ENCODE results near the gene BRIX1.

BRIX1 gene

GRCh38 chr5:34929134-34929719, 13.7 kb downstream of the BRIX1 start, which contains the start of gene DNAJC21:
DNAJC21 (plus strand) TSS chr5:34929559; CDS start chr5:34929820, 261 bp downstream.
- peak within 1 kb of the TSS; percentile 84 for H3K4me3 ChIP-seq (ENCODE audit: extremely low read depth, insufficient read depth, low read length, poor library complexity, severe bottlenecking)
- no peaks in the 10 kb centered on the region for H3K9me3 ChIP-seq (ENCODE audit: control insufficient read depth, low read length)
- peaks cover 8% of the 10 kb centered on the region for H3K4me1 ChIP-seq (ENCODE audit: control insufficient read depth, insufficient read depth, low read length, poor library complexity, severe bottlenecking)
- H3K36me3 ChIP-seq (ENCODE audit: control insufficient read depth, insufficient read depth, low read length) = peaks cover 41% of the 10 kb centered on the region
- peak within 1 kb of the TSS; percentile 89 for H3K27ac ChIP-seq (ENCODE audit: low read depth, low read length, severe bottlenecking)
- WGBS, 2 experiments (ENCODE audit: insufficient coverage in 2 of 2) = 0 to 1% methylated on average over 27 to 33 of the region's 63 CpGs

DNA sequence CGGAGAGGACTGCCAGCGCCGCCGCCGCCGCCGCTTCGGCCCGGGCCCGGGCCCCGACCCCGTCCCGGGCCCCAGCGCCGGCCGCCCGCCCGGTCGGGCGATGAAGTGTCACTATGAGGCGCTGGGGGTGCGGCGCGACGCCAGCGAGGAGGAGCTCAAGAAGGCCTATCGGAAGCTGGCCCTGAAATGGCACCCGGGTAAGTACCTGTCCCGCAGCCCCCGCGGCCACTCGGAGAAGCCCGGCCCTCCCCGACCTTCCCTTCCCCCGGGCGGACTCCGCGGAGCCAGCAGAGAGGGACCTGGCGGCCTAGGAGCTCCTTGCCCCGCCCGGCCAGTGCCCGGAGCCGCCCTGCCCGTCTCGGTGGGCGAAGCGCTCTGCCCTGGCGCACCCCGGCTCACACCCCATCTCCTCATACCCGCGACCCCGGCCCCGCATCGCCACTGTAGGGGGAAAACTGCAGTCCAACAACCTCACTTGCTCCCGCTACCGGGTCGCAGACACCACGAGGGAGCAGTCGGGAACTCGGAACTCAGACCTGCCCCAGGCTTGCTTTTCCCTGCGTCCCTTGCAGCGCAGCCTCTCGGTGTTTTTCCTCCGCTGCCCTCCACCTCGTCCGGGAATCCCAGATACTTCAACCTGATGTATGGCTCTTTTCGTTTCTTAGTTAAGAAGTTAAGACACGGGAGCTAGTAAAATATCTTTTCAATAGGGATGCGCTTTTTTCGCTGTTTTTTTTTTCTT, 14.4 kb downstream of the BRIX1 start:
- peaks cover 40% of the 10 kb centered on the region for H3K36me3 ChIP-seq (ENCODE audit: control insufficient read depth, insufficient read depth, low read length)
- H3K27ac ChIP-seq (ENCODE audit: low read depth, low read length, severe bottlenecking) = peak overlapping the region; percentile 89

DNA sequence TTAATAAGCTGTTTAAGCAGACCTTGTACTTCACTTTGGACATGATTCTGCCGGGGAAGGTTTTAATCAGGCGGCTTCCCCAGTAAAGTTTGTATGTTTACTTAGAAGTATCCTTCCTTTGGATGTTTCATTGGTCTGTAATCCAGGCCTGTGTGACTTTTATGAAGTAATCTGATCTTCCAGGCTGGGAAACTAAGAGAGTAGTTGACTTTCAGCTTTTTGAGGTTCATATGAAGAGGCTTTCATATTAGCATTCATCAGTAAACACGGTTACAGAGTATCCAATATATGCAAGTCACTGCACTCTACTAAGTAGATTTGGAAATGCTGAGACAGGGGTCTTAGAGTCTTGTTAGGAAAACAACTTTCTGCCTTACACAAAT, 14.9 kb downstream of the BRIX1 start:
- Histone ChIP-seq H3K4me1 (ENCODE audit: control insufficient read depth, insufficient read depth, low read length, poor library complexity, severe bottlenecking) (peaks cover 11% of the 10 kb centered on the region), H3K27ac (ENCODE audit: low read depth, low read length, severe bottlenecking) (peak overlapping the region; percentile 89), H3K36me3 (ENCODE audit: control insufficient read depth, insufficient read depth, low read length) (peaks cover 40% of the 10 kb centered on the region), H3K9me3 (ENCODE audit: control insufficient read depth, low read length) (no peaks in the 10 kb centered on the region), H3K4me3 (ENCODE audit: extremely low read depth, insufficient read depth, low read length, poor library complexity, severe bottlenecking) (peak overlapping the region; percentile 84)
- 0 to 10% methylated on average over 1 to 2 of the region's 3 CpGs for WGBS, 2 experiments (ENCODE audit: insufficient coverage in 2 of 2)

More for the DNA sequence above, 14.4 kb downstream of the BRIX1 start:
- no peaks in the 10 kb centered on the region for H3K9me3 ChIP-seq (ENCODE audit: control insufficient read depth, low read length)
- WGBS, 2 experiments (ENCODE audit: insufficient coverage in 2 of 2) = 0% methylated on average over 48 to 51 of the region's 70 CpGs
- peaks cover 10% of the 10 kb centered on the region for H3K4me1 ChIP-seq (ENCODE audit: control insufficient read depth, insufficient read depth, low read length, poor library complexity, severe bottlenecking)
- peak overlapping the region; percentile 84 for H3K4me3 ChIP-seq (ENCODE audit: extremely low read depth, insufficient read depth, low read length, poor library complexity, severe bottlenecking)

- Histone ChIP-seq H3K27ac (ENCODE audit: low read depth, low read length, severe bottlenecking) (no peak overlapping the region), H3K4me3 (ENCODE audit: extremely low read depth, insufficient read depth, low read length, poor library complexity, severe bottlenecking) (peak overlapping the region; percentile 84), H3K4me1 (ENCODE audit: control insufficient read depth, insufficient read depth, low read length, poor library complexity, severe bottlenecking) (peaks cover 11% of the 10 kb centered on the region), H3K9me3 (ENCODE audit: control insufficient read depth, low read length) (no peaks in the 10 kb centered on the region), H3K36me3 (ENCODE audit: control insufficient read depth, insufficient read depth, low read length) (peaks cover 40% of the 10 kb centered on the region)
- WGBS, 2 experiments (ENCODE audit: insufficient coverage in 2 of 2) = 86 to 87% methylated on average over 3 of the region's 4 CpGs
Measured at GRCh38 chr5:34930870-34931269, 15.4 kb downstream of the BRIX1 start.

- Histone ChIP-seq H3K9me3 (ENCODE audit: control insufficient read depth, low read length) (no peaks in the 10 kb centered on the region), H3K27ac (ENCODE audit: low read depth, low read length, severe bottlenecking) (no peak overlapping the region), H3K4me1 (ENCODE audit: control insufficient read depth, insufficient read depth, low read length, poor library complexity, severe bottlenecking) (peaks cover 11% of the 10 kb centered on the region), H3K36me3 (ENCODE audit: control insufficient read depth, insufficient read depth, low read length) (peaks cover 49% of the 10 kb centered on the region), H3K4me3 (ENCODE audit: extremely low read depth, insufficient read depth, low read length, poor library complexity, severe bottlenecking) (no peak overlapping the region)
- WGBS, 2 experiments (ENCODE audit: insufficient coverage in 2 of 2) = 100% methylated on average over 1 of the region's 2 CpGs; no CpG with 5 or more reads in 1 of the 2 experiments
Measured at GRCh38 chr5:34932947-34933346, 17.4 kb downstream of the BRIX1 start.

- no peaks in the 10 kb centered on the region for H3K4me1 ChIP-seq (ENCODE audit: control insufficient read depth, insufficient read depth, low read length, poor library complexity, severe bottlenecking)
- no peaks in the 10 kb centered on the region for H3K9me3 ChIP-seq (ENCODE audit: control insufficient read depth, low read length)
- WGBS, 2 experiments (ENCODE audit: insufficient coverage in 2 of 2) = 89 to 92% methylated on average over 2 to 3 of the region's 3 CpGs
- no peak overlapping the region for H3K27ac ChIP-seq (ENCODE audit: low read depth, low read length, severe bottlenecking)
- peaks cover 79% of the 10 kb centered on the region for H3K36me3 ChIP-seq (ENCODE audit: control insufficient read depth, insufficient read depth, low read length)
- no peak overlapping the region for H3K4me3 ChIP-seq (ENCODE audit: extremely low read depth, insufficient read depth, low read length, poor library complexity, severe bottlenecking)
Measured at GRCh38 chr5:34941936-34942335, 26.4 kb downstream of the BRIX1 start.

DNA sequence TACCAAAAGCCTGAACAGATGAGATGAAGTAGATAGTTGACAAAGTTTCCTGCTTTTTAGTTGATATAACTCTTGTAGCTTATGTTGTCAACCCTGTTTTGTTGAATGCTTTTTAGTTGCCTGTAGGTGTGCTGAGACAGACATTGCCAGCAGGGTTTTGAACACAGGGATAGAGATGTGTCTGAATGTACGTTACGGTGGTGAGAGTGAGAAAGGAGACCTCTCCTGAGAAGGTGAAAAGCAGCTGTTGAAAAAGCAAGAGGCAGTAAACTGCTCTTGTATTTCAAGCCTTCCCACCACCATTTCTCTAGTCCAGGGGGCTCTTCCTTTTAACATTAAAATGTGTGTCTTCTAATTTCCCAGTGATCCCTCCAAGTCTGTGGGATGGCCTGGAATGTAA, 28.5 kb downstream of the BRIX1 start:
- H3K9me3 ChIP-seq (ENCODE audit: control insufficient read depth, low read length) = no peaks in the 10 kb centered on the region
- no peak overlapping the region for H3K27ac ChIP-seq (ENCODE audit: low read depth, low read length, severe bottlenecking)
- no peaks in the 10 kb centered on the region for H3K4me1 ChIP-seq (ENCODE audit: control insufficient read depth, insufficient read depth, low read length, poor library complexity, severe bottlenecking)
- no peak overlapping the region for H3K4me3 ChIP-seq (ENCODE audit: extremely low read depth, insufficient read depth, low read length, poor library complexity, severe bottlenecking)
- H3K36me3 ChIP-seq (ENCODE audit: control insufficient read depth, insufficient read depth, low read length) = peaks cover 71% of the 10 kb centered on the region
- WGBS, 2 experiments (ENCODE audit: insufficient coverage in 2 of 2) = 100% methylated on average over 2 of the region's 2 CpGs; no CpG with 5 or more reads in 1 of the 2 experiments

- H3K36me3 ChIP-seq (ENCODE audit: control insufficient read depth, insufficient read depth, low read length) = peaks cover 71% of the 10 kb centered on the region
- 90 to 96% methylated on average over 5 to 7 of the region's 11 CpGs for WGBS, 2 experiments (ENCODE audit: insufficient coverage in 2 of 2)
Measured at GRCh38 chr5:34944460-34945047, 29.0 kb downstream of the BRIX1 start.

GRCh38 chr5:34957321-34957720, 41.8 kb downstream of the BRIX1 start:
- no peak overlapping the region for H3K27ac ChIP-seq (ENCODE audit: low read depth, low read length, severe bottlenecking)
- peaks cover 31% of the 10 kb centered on the region for H3K36me3 ChIP-seq (ENCODE audit: control insufficient read depth, insufficient read depth, low read length)
- H3K9me3 ChIP-seq (ENCODE audit: control insufficient read depth, low read length) = no peaks in the 10 kb centered on the region
- 100% methylated on average over 1 of the region's 1 CpG; no CpG with 5 or more reads in 1 of the 2 experiments for WGBS, 2 experiments (ENCODE audit: insufficient coverage in 2 of 2)
- peaks cover 3% of the 10 kb centered on the region for H3K4me1 ChIP-seq (ENCODE audit: control insufficient read depth, insufficient read depth, low read length, poor library complexity, severe bottlenecking)
- no peak overlapping the region for H3K4me3 ChIP-seq (ENCODE audit: extremely low read depth, insufficient read depth, low read length, poor library complexity, severe bottlenecking)

More at GRCh38 chr5:34944460-34945047, 29.0 kb downstream of the BRIX1 start:
- H3K4me1 ChIP-seq (ENCODE audit: control insufficient read depth, insufficient read depth, low read length, poor library complexity, severe bottlenecking) = no peaks in the 10 kb centered on the region
- H3K9me3 ChIP-seq (ENCODE audit: control insufficient read depth, low read length) = no peaks in the 10 kb centered on the region
- H3K4me3 ChIP-seq (ENCODE audit: extremely low read depth, insufficient read depth, low read length, poor library complexity, severe bottlenecking) = no peak overlapping the region
- H3K27ac ChIP-seq (ENCODE audit: low read depth, low read length, severe bottlenecking) = no peak overlapping the region

DNA sequence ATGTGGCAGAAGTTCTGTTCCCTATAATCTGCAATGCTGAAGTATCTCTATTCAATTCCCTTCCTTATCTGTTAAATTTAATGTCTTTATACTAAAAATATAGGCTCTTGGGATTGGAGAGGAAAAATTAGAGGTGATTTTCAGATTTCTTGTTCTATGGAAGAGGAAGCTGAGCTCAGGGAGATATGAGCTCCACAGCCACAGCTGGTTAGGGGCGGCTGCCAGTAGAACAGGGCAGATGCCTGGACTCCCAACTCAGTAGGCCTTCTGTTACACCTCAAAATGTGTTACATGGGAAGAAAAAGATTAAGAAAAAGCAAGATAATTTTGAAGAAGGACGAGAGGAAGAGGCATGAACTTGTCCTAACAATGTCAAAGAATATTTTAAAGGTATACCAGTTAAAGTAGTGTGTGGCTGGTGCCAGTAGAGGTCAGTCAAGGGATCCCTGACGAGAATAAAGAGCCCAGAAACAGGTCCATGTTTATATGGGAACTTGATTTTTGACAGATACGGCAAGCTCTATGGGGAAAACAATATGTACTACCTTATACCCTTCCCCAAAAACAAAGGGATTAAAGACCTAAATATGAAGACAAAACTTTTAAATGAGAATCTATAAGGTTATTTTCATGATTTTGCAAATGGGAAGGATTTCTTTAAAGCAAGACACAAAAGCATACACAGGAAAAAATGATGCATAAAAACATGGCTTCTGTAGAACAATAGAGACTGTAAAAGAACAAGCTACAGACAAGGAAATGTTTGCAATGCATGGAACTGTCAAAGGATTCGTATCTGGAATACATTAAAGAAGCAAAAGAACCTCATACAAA, 42.6 kb downstream of the BRIX1 start:
- H3K27ac ChIP-seq (ENCODE audit: low read depth, low read length, severe bottlenecking) = no peak overlapping the region
- no peak overlapping the region for H3K4me3 ChIP-seq (ENCODE audit: extremely low read depth, insufficient read depth, low read length, poor library complexity, severe bottlenecking)
- peaks cover 3% of the 10 kb centered on the region for H3K4me1 ChIP-seq (ENCODE audit: control insufficient read depth, insufficient read depth, low read length, poor library complexity, severe bottlenecking)
- peaks cover 24% of the 10 kb centered on the region for H3K36me3 ChIP-seq (ENCODE audit: control insufficient read depth, insufficient read depth, low read length)
- H3K9me3 ChIP-seq (ENCODE audit: control insufficient read depth, low read length) = no peaks in the 10 kb centered on the region
- 63 to 100% methylated on average over 2 to 3 of the region's 5 CpGs for WGBS, 2 experiments (ENCODE audit: insufficient coverage in 2 of 2)

Data from mesodermal cell (in vitro differentiated cells).